DMS114 treated with DMSO at 0.1 percent for 48 hours (cell line): Measurements from ENCODE around the gene IMMP2L.
"Not testable (repeated sequence)": the region's sequence is repeated elsewhere in the genome, so short reads cannot be mapped to it uniquely, and the experiment has no call there.

Source experiments
- DNase-seq: peaks from one replicate; lab custom pipeline; 2025; ENCODE audit not compliant: unreplicated experiment; lab: John Stamatoyannopoulos, UW

IMMP2L gene

DNA sequence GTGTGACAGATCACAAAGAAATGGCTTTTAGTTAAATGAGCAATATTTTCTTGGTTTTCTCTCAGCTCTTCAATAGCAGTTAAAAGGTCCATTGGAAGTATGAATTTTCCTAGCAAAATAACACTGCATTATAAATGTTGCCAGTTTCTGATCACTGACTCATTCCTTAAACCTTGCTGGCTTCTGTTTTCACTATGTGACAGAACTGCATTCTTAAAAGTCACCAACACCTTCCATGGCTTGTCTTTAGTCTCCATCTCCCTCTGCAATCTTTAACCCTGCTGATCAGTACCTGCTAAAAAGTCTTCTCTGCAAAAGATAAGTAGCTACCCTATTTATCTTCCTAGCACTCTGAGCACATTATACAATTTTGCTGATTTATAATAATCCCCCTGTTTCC lies 876.4 kb downstream of the IMMP2L start:
- DNase-seq = no peak

DNA sequence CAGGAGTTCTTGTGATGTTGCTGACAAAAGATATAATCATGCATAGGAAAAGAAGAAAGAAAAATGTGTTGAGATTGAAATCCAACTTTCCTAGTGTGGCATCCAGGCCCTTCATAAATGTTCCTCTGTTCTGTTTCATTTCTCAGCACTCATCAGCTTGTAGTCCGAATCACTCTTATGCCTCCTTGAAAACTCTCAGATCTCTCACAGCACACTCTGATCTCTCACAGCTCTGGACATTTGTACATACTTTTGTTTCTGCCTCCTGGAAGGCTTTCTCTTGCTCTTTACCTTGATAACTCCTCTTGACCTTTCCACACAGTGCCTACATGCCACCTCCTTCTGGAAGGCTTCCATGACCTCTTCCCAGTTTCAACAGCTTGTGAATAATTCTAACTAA lies 880.4 kb downstream of the IMMP2L start:
- no peak for DNase-seq

DNA sequence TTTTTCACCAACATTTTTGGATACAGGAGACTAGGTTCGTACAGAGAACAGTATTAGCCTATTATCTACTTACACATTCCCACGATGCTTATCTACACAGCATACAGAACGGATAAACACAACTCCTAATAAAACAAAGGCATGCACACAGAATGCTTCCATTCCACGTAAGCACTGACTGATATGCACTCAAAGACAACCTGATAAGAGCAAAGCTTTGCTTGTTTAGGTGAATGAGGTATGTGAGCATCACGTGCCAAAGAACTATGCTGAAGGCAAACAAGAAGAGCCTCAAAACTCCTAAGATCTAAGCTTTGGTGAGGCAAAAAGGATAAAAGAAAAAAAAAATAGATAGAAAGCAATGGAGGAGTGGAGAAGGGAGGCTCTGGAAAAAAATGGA lies 884.9 kb downstream of the IMMP2L start:
- no peak for DNase-seq

DNA sequence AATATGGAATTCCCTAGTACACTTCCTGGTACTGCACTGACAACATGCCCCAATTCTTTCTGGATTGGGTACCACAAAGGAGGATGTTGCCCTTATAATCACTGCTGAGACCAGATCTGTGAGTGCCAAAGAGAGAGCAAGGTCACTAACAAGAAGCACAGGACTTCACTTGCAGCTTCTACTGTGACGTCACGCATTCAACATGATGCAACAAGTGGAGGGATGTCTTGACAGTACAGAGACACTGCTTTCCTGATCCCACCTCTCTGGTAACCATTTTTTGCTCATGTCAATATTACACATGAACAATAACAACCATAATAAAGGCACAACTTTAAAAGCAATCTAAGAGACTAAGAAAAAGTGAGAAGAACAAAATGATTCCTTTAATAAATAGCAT lies 885.5 kb downstream of the IMMP2L start:
- no peak for DNase-seq

DNA sequence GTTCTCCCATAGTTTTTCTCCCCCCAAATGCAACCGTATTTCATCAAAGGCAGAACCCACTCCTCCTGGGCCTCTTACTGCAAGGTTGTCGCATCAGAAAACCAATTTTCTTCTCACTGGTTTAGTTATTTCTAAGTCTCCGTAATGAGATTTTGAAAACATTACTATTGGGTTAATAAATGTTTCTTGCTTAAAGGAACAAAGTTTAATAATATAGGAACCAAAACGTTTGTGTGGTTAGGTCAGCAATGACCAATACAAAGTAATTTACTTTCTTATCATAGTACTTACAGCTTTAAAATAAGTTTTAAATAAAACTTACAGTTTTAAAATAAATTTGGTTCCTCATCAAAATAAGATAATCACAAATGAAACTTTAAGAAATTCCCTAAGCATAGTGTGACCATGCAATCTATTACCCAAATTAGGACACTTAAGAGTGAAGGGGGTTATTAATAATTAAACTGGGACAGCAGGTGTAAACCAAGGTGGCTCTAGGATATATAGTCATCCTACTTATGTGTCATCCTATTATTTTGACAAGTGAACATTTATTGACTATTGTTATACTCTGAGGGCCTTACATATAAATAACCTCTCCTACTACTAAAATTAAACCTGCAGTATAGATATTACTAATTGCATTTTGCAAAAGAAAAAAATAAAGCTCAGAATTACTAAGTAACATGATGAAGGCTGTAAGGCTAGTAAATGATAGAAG lies 886.7 kb downstream of the IMMP2L start:
- DNase-seq = no peak

DNA sequence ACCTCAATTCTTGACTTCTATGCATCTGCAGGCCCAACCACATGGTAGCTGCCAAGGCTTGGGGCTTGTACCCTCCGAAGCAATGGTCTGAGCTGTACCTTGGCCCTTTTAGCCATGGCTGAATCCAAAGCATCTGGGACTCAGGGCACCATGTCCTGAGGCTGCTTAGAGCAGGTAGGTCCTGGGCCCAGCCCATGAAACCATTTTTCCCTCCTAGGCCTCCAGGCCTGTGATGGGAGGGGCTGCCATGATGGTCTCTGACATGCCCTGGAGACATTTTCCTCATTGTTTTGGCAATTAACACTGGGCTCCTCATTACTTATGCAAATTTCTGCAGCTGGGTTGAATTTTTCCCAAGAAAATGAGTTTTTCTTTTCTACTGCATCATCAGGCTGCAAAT lies 889.1 kb downstream of the IMMP2L start:
- DNase-seq = no peak

DNA sequence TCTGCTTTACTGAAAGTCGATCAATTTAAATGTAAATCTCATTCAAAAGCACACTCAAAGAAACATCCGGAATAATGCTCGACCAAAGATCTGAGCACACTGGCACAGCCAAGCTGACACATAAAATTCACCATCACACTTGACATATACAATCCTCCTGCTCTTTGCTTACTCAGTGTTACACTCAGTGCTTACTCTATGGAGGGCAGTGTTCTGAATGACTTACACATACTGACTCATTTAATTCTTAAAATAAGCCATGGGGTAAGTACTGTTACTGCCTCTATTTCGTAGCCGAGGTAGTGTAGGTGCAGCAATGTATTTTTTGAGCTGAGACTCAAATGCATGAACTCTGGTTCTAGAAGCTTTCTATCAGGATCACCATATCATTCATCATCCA lies 892.9 kb downstream of the IMMP2L start:
- DNase-seq = no peak

DNA sequence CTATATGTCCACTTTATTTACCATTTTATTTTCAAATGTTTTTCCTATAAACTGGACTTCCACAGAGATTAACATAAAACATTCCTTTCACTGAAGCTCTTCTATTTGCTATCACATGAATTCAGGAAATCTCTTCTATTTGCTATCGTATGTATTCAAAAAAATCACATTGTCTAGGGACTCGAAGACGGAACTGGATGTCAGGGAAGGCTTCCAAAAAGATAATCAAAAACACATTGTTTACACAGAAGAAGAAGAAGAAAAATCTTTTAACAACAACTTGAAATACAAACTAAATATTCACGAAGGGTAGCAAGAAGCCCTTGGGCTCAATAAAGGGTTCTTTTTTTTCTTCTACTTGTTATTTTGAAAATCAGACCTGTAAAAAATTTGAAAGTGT lies 897.5 kb downstream of the IMMP2L start:
- no peak for DNase-seq

DNA sequence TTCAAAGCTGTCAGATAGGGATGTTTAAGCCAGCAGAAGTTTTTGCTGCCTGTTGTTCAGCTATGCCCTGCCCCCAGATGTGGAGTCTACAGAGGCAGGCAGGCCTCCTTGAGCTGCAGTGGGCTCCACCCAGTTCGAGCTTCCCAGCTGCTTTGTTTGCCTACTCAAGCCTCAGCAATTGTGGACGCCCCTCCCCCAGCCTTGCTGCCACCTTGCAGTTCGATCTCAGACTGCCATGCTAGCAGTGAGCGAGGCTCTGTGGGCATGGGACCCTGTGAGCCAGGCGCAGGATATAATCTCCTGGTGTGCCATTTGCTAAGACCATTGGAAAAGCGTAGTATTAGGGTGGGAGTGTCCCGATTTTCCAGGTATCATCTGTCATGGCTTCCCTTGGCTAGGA lies 901.7 kb downstream of the IMMP2L start:
- DNase-seq = not testable (repeated sequence)

DNA sequence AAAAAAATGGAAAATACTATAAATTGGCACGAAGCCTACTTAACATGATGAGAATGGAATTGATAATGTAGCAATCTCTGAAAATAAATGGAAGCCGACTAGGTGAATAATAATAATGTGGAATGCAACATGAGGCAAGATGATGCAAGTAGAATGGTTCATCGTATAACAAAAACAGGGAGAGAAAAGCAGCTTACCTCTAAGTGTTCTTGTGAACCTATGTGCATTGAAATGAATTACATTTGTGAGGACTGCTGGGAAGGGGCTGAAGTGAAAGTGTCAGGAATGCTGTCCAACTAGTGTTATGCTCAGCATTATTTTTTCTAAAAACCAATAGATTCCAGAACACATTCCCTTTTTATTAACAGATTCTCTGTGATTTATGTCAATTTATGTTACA lies 912.0 kb downstream of the IMMP2L start:
- DNase-seq = no peak

DNA sequence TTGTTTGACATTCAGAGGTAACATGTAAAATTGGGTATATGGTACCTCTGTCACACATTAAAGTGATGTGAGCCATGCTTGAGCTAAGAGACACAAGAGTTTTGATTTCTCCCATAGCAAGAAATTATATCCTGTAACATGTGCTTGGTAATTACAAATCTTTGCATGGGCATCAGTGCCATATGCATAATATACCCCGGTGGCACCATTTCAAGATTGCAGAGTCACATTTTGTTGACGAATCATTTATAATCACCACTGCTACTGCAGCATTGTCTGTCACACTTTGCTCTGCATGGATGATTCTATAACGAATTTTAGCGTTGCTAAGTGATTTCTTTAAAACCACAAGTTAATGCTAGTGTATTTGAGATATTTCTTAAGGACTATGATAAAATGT lies 915.0 kb downstream of the IMMP2L start:
- DNase-seq = no peak

DNA sequence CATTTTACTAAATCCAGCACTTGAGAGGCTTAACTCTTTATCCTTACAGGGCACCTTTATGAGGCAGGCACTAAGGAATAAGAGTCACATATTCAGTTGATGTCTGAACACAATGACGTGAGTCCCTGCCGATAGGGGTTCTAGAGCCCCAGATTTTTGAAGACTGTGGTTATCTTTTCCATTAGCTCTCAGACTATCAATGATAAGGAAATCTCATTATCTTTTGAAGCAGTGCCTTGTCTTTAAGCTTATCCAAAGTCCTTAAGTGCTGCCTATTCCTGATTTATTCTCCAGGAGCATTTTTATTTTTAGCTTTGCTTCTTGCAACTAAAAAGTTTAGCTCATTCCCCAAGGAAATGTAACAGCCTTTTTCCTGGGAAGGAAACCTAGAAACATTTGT lies 915.5 kb downstream of the IMMP2L start:
- no peak for DNase-seq

DNA sequence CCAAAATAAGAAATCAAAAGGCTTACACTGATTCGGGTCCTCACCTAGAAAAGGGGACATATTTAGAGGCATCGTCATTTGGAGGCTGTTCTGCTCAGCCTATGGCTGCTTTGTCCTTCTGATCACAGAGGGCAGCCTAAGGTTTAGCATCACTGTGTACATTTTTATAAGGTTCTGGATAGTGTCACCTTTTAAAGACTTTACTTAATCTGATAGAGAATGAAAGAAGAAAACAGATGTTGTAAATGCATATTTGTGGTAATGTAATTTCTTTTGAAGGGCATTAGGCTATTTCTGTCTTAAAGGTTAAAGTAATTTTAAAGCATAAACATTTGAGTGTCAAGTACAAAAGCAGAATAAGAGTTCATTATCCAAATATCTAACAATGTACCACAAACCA lies 916.7 kb downstream of the IMMP2L start:
- no peak for DNase-seq

DNA sequence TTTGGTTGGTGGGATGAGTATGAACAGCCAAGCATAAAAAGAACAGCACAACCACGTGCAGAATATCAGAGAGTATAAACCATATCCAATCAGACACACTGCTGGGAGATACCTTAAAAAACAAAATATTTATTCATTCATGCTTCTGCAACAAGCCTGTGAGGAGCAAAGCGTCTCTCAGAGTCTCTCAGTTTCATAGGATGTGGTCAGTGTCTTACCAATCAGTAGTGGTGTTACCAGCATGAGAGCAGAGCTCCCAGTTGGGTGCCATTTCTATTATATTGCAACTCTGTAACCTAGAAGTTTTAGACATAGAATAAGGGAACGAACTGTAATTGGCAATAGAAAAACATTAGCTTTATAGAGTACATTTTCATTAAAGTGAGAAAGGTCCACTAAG lies 917.2 kb downstream of the IMMP2L start:
- DNase-seq = no peak

DNA sequence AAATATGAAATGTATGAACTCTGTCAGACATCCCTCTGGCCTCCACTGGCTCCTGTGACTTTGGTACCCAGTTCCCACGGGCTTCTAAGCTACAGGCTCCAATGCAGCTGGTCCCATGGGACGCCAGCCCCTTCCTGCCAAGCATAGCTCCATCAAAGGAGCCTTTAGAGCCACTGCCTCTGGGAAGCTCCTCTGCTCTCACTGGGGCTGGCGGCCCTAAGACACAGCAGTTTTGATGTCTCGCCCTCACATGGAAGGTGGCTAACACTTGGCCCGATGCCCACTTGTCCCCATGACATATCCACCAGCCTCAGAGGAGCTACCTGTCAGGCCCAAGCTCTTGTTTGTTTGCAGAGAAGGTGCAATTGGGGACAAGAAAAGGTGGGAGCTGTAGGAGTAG lies 925.0 kb downstream of the IMMP2L start:
- DNase-seq = no peak

DNA sequence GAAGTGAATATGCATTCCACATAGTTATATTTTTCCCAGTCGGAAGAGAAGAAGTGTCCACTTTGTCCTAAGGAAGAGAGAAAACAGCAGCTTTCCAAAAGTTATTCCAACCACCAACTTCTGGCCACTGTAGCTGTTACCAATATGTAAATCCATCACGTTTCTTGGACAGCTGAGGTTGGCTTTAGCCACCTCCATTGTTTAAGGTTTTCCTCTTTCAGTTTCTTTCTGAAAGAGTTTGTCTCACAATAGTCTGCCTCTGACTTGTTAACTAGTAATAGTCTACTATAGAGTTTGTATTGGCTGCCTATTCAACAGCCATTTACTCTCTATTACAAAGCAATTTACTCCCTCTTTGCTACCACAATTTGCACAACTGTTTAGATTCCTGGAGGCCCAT lies 929.0 kb downstream of the IMMP2L start:
- no peak for DNase-seq

DNA sequence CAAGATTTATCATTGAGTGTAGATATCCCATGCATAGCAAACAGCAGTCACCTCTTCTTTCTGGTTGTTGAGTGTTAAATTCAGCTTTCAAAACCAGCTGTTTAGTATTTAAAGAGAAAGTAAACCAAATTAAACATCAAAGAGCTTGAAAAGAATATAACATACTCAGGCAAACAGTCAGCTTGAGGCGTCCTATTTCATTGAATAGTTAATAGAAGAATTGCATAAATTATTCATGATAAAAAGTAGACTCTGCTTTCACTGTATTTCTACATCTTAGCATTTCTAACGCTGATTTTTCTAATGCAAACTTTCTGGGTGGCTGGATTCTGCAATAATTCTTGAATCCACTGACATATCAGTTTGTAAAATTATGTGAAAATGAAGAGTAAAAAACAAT lies 935.9 kb downstream of the IMMP2L start:
- no peak for DNase-seq

DNA sequence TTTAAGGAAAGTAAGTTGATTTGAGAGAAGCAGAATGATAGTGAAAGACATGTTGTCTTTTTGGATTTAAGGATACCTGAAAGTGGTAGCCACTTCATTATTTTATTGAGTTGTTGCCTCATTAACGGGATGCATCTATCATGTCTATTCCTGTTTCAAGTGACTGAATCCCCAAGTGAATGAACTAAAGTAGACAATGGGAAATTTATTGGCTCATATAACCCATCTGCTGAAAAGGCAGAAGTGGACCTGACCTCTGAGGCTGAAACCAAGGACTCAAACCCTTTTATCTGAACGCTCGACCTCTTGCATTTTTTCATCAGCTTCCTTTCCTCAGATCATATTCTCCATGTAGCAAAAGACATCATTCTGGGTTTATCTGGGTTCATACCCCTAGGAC lies 937.0 kb downstream of the IMMP2L start:
- no peak for DNase-seq

DNA sequence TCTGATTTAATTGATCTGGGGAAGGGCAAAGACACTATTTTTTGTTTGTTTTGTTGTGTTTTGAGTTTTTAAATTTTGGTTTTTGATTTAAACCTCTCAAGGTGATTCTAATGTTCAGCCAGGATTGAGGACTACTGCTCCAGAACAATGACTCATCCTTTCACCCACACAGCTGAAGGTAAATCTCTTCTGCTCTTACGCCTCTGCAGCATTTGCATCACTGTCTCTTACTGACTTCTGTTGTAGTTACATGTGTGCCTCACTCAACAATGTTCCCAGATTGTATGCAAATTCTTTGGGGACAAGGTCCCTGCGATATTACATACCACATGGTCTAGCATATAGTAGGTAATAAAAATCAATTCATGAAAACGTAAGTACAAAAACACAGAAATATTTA lies 938.9 kb downstream of the IMMP2L start:
- no peak for DNase-seq

DNA sequence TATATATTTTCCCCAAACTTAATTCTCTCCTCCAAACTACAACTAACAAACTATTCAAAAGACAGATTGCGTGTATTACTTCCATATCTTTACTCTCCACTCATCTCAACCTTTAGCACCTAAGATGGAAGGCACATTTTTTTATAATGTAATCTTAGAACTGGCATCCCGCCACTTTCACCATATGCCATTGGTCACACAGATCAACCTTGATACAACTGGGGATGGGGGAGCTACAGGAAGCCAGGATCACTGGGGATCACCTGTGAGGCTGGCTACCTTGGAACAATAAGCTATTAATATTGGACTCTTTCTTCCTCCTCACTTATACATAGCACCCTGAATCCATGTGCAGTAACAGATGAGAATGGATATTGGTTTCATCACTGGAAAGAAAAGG lies 941.0 kb downstream of the IMMP2L start:
- DNase-seq = no peak

DNA sequence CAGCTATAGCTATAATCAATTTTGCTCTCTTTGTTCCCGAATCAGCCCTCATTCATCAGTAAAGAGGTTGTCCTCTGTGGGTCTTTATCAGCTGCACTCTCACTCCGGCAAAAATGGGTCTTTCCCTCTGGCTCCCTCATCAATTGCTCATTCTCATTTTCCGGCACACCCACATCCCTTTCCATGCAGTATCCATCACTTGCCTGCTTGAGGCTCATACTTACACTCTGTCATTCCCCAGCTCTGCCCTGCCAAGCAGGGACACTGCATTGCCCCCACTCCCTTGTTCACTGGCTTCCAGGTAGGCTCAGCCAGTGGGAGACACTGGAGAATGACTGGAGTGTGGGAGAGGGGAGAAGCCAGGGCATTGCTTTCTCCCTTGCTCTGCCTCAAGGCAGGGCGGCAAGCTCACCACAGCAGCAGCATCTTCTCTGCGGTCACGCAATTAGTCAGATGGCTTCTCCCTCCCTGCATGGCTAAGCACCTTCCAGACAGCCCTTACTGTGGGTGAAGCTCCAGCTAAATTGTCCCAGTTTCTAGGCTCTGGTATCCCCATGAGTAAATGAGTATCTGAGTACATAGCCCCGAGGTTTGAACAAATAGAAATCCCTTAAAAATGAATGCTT lies 942.1 kb downstream of the IMMP2L start:
- no peak for DNase-seq
